Psoas muscle (tissue), 8 donors: ENCODE results near the gene SNCB. TPM values are rescaled to one million over a fixed set of nuclear protein-coding genes. Genes with fewer than 3 reads are reported as not detected.

Experiments used
- ATAC-seq, 4 donors: fragments of 200-7000 bp; cut with Tn5 transposase; one replicate each; pipeline ENCODE4 v1.9.1; 2020; ENCODE audit warnings: moderate library complexity in 3 of 4, mild to moderate bottlenecking in 2 of 4
- DNase-seq, 2 donors: peaks; one replicate each; pipeline ENCODE4 v3.0.0-alpha.2; 2020
- H3K27ac ChIP-seq: fragments of 200-600 bp; one replicate; pipeline ENCODE4 v1.8.0; 2022
- H3K27me3 ChIP-seq, 3 donors: fragments of 200-600 bp in 1 of 3; one replicate each; pipeline versions ENCODE4 v1.6.1 to v1.8.0; 2013 to 2022; ENCODE audit warnings: low read length in 2 of 3, mild to moderate bottlenecking in 2 of 3, moderate library complexity in 1 of 3; ENCODE audit not compliant: insufficient read depth in 3 of 3
- H3K36me3 ChIP-seq, 2 donors: fragments of 200-600 bp in 1 of 2; one replicate each; pipeline versions ENCODE4 v1.6.1 to v1.8.0; 2013 to 2022; ENCODE audit warnings: low read depth in 1 of 2, mild to moderate bottlenecking in 1 of 2, moderate library complexity in 1 of 2; ENCODE audit not compliant: insufficient read depth in 1 of 2
- H3K4me1 ChIP-seq: fragments of 200-600 bp; one replicate; pipeline ENCODE4 v1.8.0; 2022
- H3K4me3 ChIP-seq: fragments of 200-600 bp; one replicate; pipeline ENCODE4 v1.8.0; 2022; ENCODE audit warnings: mild to moderate bottlenecking
- H3K9me3 ChIP-seq: fragments of 200-600 bp; one replicate; pipeline ENCODE4 v1.8.0; 2022
- CTCF ChIP-seq: fragments of 200-600 bp; IDR thresholded peaks from one replicate; pipeline ENCODE4 v1.8.0; 2022; ENCODE audit warnings: antibody characterized with exemption
- WGBS, 3 donors: extraction: QIAGEN DNeasy Blood & Tissue Kit; methylation state at CpG; one replicate each; pipeline versions ENCODE4 v1.1.6 to v1.1.7; 2013; 5-methylcytosine and 5-hydroxymethylcytosine counted together
- intact Hi-C, 2 donors: fragments of 100-400 bp; cut with DNase I; formaldehyde crosslinking; loops; one replicate each; pipeline versions ENCODE4 v1.11.0 to v1.14.2; 2022
- polyA plus RNA-seq, 3 donors: library from polyadenylated mRNA; stranded (reverse); fragments of 200-250 nt; gene quantifications; one replicate each; pipeline ENCODE4 v1.2.3, GENCODE V29; 2013
- total RNA-seq, 4 donors: library from RNA; stranded (reverse); fragmentation: NEBNext Ultra II Directional in 2 of 4; extraction: Animal tissue kit (Norgen Biotek cat#: 25700) in 2 of 4; gene quantifications; one replicate each; pipeline versions ENCODE4 v1.2.1 to v1.2.4, GENCODE V29; 2021 to 2023
- donor health status: healthy with polysubstance abuse.
- donor health status: DM: no; HTN: no; CAD: no; lungs with moderate emphysema.
- donor health status: Bipolar disorder and iron deficiency.
- donor health status: healthy.
- donor health status: DM: yes; HTN: yes; CAD: no.
- donor health status: DM: no; HTN: no; CAD: no.
- donor health status: DM: no; HTN: no; CAD: no.
- donor health status: DM: yes; HTN: yes; CAD: no.

SNCB gene
- total and polyA plus RNA-seq, 7 donors, result 0.32 to 1.2 (median 0.42) TPM

GRCh38 chr5:176578391-176578808 lies 51.9 kb downstream of the SNCB start:
- intact Hi-C loops, result no loop called here
- DNase-seq (no peak), ATAC-seq (no peak)
- H3K27ac ChIP-seq, result no peak overlapping the region
- H3K4me3 ChIP-seq, result no peak overlapping the region
- H3K4me1 ChIP-seq, result no peaks in the 10 kb centered on the region
- peaks cover 0 to 3% (median 0%) of the 10 kb centered on the region in 3 donors for H3K27me3 ChIP-seq
- no peaks in the 10 kb centered on the region for H3K9me3 ChIP-seq
- peak; percentile 22 for TF ChIP-seq CTCF
- no peaks in the 10 kb centered on the region for H3K36me3 ChIP-seq
- 27 to 33% (median 31%) methylated on average over 15 of the region's 15 CpGs for WGBS, 3 donors

GRCh38 chr5:176577312-176578176 lies 52.8 kb downstream of the SNCB start:
- ATAC-seq, result no peak
- Histone ChIP-seq H3K9me3 (no peaks in the 10 kb centered on the region), H3K27me3 (peaks cover 0 to 3% (median 0%) of the 10 kb centered on the region in 3 donors), H3K36me3 (no peaks in the 10 kb centered on the region), H3K4me3 (no peak overlapping the region), H3K4me1 (no peaks in the 10 kb centered on the region), H3K27ac (no peak overlapping the region)
- TF ChIP-seq CTCF, result no peak
- intact Hi-C loops, result no loop called here
- WGBS, 3 donors, result 77 to 82% (median 79%) methylated on average over 33 to 36 of the region's 36 CpGs
- no peak for DNase-seq

GRCh38 chr5:176575488-176576422 lies 54.6 kb downstream of the SNCB start:
- ATAC-seq (no peak), DNase-seq (no peak)
- no peaks in the 10 kb centered on the region for H3K9me3 ChIP-seq
- 58 to 60% (median 60%) methylated on average over 35 to 37 of the region's 37 CpGs for WGBS, 3 donors
- no peak overlapping the region for H3K27ac ChIP-seq
- no peaks in the 10 kb centered on the region for H3K36me3 ChIP-seq
- no peaks in the 10 kb centered on the region for H3K4me1 ChIP-seq
- no peak for TF ChIP-seq CTCF
- peaks cover 0 to 3% (median 0%) of the 10 kb centered on the region in 3 donors for H3K27me3 ChIP-seq
- intact Hi-C loops, result loop anchor here in 1 of 2 donors (2.0 kb wide), 1 partner anchor 71 kb away; the partner anchor contains the start of gene TSPAN17
- H3K4me3 ChIP-seq, result no peak overlapping the region

GRCh38 chr5:176575066-176575465 lies 55.3 kb downstream of the SNCB start:
- no peak for TF ChIP-seq CTCF
- Histone ChIP-seq H3K36me3 (no peaks in the 10 kb centered on the region), H3K27me3 (peaks cover 0 to 3% (median 0%) of the 10 kb centered on the region in 3 donors), H3K4me1 (no peaks in the 10 kb centered on the region), H3K9me3 (no peaks in the 10 kb centered on the region), H3K4me3 (no peak overlapping the region), H3K27ac (no peak overlapping the region)
- 74 to 77% (median 75%) methylated on average over 13 to 14 of the region's 14 CpGs for WGBS, 3 donors
- intact Hi-C loops, result loop anchor here in 1 of 2 donors (2.0 kb wide), 1 partner anchor 72 kb away; the partner anchor contains the start of gene TSPAN17
- ATAC-seq (no peak), DNase-seq (no peak)
